Neural cell (in vitro differentiated cells): ENCODE measurements around the gene BPI.

Experiments
- CTCF ChIP-seq: fragments of 450-650 bp; IDR thresholded peaks from 2 replicates; pipeline ENCODE4 v1.5.1; 2014; ENCODE audit warnings: antibody characterized with exemption, mild to moderate bottlenecking, moderate library complexity; ENCODE audit not compliant: poor library complexity, severe bottlenecking
- EP300 ChIP-seq: fragments of 450-650 bp; conservative IDR thresholded peaks from 2 replicates; pipeline ENCODE4 v1.6.1; 2014; ENCODE audit warnings: antibody characterized with exemption, mild to moderate bottlenecking, moderate library complexity; ENCODE audit not compliant: poor library complexity, severe bottlenecking
- POLR2AphosphoS5 ChIP-seq: IDR thresholded peaks from 2 replicates; pipeline ENCODE4 v1.6.1; 2012
- RAD21 ChIP-seq: fragments of 450-650 bp; conservative IDR thresholded peaks from 2 replicates; pipeline ENCODE4 v1.6.1; 2014; ENCODE audit warnings: antibody characterized with exemption, mild to moderate bottlenecking, moderate library complexity
- REST ChIP-seq: IDR thresholded peaks from 2 replicates; pipeline ENCODE4 v1.6.1; 2012; ENCODE audit warnings: borderline replicate concordance
- SMC3 ChIP-seq: fragments of 450-650 bp; conservative IDR thresholded peaks from 2 replicates; pipeline ENCODE4 v1.6.1; 2014; ENCODE audit warnings: antibody characterized with exemption, mild to moderate bottlenecking, moderate library complexity; ENCODE audit not compliant: poor library complexity

GRCh38 chr20:38293491-38294065 is 10.4 kb upstream of the BPI start:
- TF ChIP-seq POLR2AphosphoS5 (no peak), RAD21 (no peak), CTCF (no peak), SMC3 (no peak), REST (no peak), EP300 (no peak)
